Left lobe of liver (tissue), 2 donors: ENCODE measurements around the gene ERI2. TPM values are rescaled to one million over a fixed set of nuclear protein-coding genes. Genes with fewer than 3 reads are reported as not detected.
A peak's percentile ranks its signal among the peaks of the same experiment; 100 is the strongest.

Experiments
- ATAC-seq: fragments of 200-7000 bp; cut with Tn5 transposase; one replicate; pipeline ENCODE4 v1.9.1; 2020; ENCODE audit warnings: mild to moderate bottlenecking, moderate library complexity
- DNase-seq: peaks from one replicate; pipeline ENCODE4 v3.0.0-alpha.2; 2020; ENCODE audit warnings: low spot score
- total RNA-seq: library from RNA; stranded (reverse); gene quantifications from one replicate; pipeline ENCODE4 v1.2.1, GENCODE V29; 2021
- donor health status: DM: no; HTN: no; CAD: no; lungs with moderate emphysema.
- donor health status: DM: no; HTN: yes; CAD: no.

Gene ERI2, protein sequence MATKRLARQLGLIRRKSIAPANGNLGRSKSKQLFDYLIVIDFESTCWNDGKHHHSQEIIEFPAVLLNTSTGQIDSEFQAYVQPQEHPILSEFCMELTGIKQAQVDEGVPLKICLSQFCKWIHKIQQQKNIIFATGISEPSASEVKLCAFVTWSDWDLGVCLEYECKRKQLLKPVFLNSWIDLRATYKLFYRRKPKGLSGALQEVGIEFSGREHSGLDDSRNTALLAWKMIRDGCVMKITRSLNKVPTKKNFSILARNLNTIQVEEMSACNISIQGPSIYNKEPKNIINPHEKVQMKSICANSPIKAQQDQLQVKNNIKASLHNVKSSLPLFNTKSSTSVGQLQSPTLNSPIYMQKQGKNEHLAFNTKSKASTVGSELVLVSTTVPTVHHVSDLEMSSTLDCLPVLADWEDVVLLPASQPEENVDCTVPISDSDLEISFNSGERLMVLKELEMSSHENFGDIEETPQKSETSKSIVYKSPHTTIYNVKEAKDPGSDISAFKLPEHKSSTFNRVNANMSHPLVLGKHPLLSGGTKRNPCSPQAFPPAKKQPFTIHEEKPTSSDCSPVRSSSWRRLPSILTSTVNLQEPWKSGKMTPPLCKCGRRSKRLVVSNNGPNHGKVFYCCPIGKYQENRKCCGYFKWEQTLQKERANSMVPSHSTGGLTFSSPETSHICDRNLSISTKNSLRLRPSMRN
- 15.6 TPM for total RNA-seq

DNA sequence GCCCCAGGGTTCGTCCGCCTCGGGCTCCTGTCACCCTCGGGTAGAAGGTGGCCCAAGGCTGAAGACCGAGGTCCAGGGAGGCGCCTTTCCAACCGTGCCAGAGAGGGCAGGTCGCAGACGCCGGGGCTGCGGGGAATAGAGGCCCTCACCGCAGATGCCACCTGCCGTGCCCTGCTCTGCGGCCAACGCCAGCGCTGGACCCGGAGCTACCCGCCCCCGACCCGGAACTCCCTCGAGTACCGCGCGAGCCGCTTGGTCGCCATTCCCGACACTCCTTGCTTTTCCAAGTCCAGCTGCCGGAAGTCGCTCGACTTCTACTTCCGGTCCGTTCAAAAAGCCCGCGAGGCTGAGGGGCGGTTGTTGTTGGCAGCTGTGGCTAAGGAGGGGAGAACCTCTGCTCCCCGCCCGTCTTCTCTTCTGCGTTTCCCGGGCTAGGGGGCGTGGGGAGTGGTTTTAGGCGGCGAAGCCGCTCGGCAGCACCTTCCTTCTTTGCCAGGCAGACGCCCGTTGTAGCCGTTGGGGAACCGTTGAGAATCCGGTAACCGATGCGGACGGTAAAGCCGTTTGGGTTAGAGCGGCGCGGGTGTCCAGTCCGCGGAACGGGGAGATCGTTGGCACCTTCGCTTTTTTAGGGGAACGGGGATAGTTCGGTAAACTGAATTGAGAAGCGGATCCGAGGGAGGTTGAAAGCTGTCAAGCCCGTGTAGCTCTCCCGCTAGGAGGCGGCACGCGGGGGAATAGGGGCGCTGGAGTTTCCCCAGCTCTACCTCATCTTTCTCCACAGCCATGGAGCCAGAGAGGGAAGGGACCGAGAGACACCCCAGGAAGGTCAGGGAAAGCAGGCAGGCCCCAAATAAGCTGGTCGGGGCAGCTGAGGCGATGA lies at the start of gene ERI2, which contains the start of gene REXO5:
Gene ERI2, minus strand, starts transcription at position 305 of the 883 bp plus-strand sequence. Its CDS starts 42 bp downstream, at position 263.
Gene REXO5, plus strand, starts transcription at position 360 of the 883 bp plus-strand sequence. Its CDS starts 427 bp downstream, at position 787.
- DNase-seq (peak; percentile 93), ATAC-seq (peak; percentile 90)

- ATAC-seq (no peak), DNase-seq (no peak)
Observed at GRCh38 chr16:20854963-20855362, 48.7 kb upstream of the ERI2 start.

- no peak for ATAC-seq
Observed at GRCh38 chr16:20853981-20854620, 47.8 kb upstream of the ERI2 start.

DNA sequence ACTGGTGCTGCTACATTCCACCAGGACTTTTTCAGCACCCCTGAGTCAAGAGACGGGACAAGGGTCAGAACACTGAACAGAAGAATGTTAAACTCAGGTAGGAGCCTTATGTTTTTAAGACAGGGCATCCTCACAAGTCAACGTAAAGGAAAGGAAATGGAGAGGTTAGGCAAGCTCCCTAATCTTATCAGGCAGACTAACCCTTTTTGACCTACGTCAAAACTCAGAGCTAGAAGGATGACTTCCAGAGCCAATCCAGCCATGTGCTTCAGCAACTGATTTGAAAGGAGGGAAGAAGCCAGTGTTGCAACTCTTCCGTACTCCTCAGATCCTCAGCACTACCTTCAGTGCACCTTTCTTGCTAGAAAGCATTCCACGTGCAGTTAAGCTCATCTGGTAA lies 46.9 kb upstream of the ERI2 start:
- no peak for ATAC-seq

More at GRCh38 chr16:20853981-20854620, 47.8 kb upstream of the ERI2 start:
- DNase-seq, result no peak

GRCh38 chr16:20851601-20852000 lies 45.3 kb upstream of the ERI2 start:
- ATAC-seq (peak; percentile 87), DNase-seq (peak; percentile 80)

More for the DNA sequence above, 46.9 kb upstream of the ERI2 start:
- no peak for DNase-seq

DNA sequence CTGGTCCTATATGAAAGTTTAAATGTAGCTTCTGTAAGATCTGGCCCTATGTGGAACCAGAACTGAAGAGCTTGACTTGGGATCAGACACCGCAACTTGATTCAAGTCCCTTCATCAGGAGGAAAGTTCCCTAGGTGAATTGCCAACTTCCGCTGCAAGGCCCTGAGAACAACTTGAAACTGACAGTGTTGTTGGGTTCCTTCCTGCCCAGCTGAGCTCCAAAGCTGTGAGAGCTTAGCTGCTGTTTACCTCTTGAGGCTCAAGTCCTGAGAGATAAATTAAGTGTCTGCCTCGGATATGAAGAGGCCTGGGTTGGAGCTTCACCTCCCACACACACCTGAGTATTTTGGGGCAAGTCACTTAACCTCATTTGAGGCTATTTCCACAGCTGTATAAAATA lies 44.7 kb upstream of the ERI2 start:
- no peak for DNase-seq
- ATAC-seq, result no peak

DNA sequence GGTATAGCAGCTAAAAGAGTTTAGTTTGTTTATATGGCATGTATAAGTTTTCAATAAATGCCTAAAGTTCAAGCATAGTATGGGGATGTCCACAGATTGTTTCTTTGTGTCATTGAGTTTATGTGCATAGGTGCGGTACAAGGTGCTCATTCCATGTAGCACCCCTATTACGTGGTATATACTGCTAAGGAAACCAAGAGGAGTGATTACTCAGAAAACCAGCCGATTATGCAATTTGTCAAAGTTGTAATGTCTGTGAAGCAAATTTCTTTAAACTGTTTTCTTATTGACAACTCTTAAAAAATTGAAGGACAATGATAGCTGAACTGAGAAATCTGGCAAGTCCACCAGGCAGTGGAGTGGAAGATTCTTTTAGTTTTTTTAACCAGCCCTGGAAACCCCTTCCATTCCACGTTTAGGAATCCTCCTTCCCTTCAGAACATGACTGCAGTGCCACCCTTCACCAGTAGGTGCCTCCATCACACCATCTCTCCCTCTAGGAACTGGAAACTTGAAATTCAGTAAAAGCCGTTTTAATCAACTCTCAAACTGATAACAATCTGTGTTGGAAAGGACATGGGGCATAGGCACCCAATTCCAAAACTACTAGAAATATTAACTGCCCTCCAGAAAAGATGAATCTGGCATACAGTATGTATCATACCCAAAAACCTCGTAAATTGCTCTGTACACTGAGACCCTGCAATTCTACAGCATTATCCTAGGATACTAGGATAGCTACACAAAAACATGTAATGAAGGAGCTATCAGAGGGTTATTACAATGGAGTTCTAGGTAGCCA lies 43.5 kb upstream of the ERI2 start:
- peak; percentile 87 for ATAC-seq
- DNase-seq, result peak; percentile 69

DNA sequence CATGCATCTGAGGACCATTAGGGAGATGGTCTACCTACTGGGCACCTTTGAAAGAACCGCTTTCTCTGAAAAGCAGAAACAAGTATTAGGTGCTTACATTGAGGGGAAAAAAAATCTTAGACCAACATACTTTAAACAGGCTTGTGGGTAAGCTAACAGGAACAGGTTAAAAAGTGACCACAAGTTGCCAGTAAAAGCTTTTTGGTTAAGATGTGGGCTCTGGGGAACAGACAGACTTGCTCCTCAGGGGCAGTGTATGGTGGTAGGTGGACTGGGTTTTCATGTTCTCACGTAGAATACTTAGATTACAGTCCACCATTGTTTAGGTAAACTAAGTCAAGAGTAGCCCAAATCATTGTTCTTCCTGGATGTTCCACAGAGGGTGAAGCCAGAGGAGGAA lies 41.3 kb upstream of the ERI2 start:
- no peak for ATAC-seq
- DNase-seq, result no peak

DNA sequence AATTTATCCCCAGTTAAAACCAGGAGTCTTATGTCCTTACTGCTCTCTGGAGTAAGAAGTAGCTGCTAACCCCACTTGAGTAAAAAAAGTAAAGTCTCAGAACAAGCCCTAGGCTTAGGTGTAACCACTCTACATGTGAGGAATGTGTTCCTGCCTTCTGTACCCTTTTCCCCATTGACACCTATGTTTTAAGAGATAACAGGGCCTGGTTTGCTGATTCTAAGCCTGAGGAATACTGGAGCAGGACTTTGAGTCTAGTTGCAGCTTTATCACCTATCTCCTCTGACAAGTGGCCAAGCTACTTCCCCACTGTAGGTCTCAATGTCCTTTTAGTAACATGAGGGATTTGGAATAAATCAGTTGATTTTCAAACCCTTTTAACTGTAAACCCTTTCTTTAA lies 40.3 kb upstream of the ERI2 start:
- ATAC-seq (no peak), DNase-seq (no peak)

GRCh38 chr16:20846030-20846429 lies 39.8 kb upstream of the ERI2 start:
- ATAC-seq (no peak), DNase-seq (no peak)

GRCh38 chr16:20844588-20844987 lies 38.3 kb upstream of the ERI2 start:
- peak; percentile 39 for ATAC-seq
- no peak for DNase-seq

- no peak for DNase-seq
- no peak for ATAC-seq
Observed at GRCh38 chr16:20844054-20844453, 37.8 kb upstream of the ERI2 start.

DNA sequence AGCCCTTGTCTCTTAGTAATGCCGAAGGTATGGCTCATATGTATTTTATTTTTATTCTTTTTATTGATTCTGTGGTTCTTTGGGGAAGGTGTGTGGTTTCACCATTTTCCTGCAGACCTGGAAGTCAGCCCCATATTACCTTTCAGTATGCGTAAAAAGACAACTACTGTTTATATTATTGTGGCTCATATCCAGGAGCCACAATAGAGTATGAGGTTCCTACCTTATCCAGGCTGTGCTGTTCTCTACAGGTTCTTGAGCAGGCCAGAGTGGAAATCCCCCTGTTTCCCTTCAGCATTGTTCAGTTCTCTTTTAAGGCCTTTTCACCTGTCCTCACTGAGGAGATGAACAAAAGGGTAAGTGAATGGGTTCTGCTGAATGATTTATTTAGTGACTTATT lies 33.2 kb upstream of the ERI2 start:
- ATAC-seq (no peak), DNase-seq (no peak)

- ATAC-seq, result no peak
- no peak for DNase-seq
Observed at GRCh38 chr16:20838240-20838639, 32.0 kb upstream of the ERI2 start.

DNA sequence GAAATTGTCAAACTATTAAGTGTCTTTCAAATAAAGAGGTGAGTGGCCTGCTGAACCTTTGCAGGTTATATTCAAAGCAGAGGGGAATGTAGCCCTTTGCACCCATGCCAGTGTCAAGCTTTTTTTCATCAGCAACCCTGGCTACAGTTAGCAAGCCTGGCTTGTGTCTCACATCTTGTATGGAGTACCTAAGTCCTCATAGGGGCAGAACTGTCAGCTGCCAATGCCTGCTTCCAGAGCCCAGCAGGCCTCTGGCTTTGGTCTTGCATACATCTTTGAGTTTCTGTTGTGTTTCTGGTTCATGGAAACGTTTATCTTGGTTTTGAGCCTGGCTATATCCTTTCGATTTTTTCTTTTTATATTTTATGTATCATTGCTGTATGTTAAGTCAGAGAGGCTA lies 26.8 kb upstream of the ERI2 start:
- ATAC-seq (no peak), DNase-seq (no peak)

DNA sequence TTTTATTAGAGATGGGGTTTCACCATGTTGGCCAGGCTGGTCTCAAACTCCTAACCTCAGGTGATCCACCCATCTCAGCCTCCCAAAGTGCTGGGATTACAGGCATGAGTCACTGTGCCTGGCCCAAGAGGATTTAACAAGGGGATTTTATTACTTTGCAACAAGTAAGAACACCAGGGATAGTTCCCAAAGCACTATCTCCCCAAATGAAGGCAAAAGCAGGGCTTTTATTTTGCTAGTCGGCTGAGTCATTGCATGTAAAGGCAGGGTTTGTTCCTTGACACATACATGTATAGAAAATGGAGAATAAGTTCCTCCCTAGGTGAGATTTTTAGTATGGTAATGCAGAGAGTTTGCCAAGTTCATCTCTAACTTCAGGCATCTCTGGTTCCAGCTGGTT lies 24.1 kb upstream of the ERI2 start:
- no peak for ATAC-seq
- no peak for DNase-seq

- ATAC-seq, result no peak
- DNase-seq, result no peak
Observed at GRCh38 chr16:20829536-20829935, 23.3 kb upstream of the ERI2 start.

- DNase-seq (no peak), ATAC-seq (peak; percentile 42)
Observed at GRCh38 chr16:20826039-20826566, 19.8 kb upstream of the ERI2 start.

DNA sequence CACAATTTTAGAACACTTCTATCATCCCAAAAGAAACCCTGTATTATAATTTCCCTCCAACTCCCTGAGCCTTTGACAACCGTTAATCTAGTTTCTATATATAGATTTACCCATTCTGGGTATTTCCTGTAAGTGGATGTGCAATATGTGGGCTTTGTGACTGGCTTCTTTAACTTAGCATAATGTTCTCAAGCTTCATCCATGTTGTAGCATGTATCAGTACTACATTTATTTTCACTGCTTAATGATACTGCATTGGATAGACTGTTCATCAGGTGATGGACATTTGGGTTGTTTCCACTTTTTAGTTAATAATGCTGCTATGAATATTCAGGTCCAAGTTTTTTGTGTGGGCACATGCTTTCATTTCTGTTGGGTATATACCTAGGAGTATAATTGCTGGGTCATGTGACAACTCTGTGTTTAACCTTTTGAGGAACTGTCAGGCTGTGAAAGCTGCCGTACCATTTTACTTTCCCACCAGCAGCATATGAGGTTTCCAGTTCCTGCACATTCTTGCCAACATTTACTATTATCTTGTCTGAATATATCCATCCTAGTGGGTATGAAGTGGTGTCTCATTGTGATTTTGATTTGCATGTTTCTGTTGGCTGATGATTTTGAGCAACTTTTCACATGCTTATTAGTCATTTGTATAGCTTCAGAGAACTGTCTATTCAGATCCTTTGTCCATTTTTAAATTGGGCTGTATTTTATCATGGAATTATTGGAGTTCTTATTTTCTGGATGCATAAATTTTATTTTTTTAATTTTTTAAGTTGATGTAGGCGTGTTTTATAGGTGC lies 16.5 kb upstream of the ERI2 start:
- ATAC-seq (no peak), DNase-seq (no peak)
